NCI-H1417 (cell line): Measurements from ENCODE around the gene ENOX1.

Source experiments
- DNase-seq, 3 experiments: peaks; one replicate each; lab custom pipeline; 2025; lab: John Stamatoyannopoulos, UW

The ENOX1 gene

GRCh38 chr13:43744261-43745031, 42.3 kb downstream of the ENOX1 start:
- no peak for DNase-seq

GRCh38 chr13:43742911-43743310, 43.9 kb downstream of the ENOX1 start:
- no peak for DNase-seq

DNA sequence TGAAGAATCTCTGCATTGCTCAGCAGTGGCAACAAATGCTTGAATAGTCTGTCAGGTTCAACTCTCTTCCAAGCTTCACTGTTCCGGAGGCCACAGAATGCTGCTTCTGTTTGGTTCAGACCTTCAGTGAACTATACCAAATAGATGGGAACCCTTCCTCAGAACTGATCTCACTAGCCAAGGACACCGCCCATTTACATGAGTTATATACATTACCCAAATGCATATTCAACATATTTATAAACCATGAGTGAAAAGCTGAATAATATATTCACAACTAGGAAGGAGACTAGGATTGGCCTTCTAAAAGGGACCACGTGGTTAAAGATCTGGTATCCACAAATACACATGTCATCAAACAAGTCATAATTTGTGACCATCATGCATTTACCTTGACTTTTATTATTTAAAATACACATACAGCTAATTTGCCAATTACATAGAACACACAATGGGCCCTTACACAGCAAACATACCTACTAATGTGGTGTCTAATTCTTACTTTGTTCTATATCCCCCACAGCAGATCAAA, 49.3 kb downstream of the ENOX1 start:
- DNase-seq, result peak in 1 of 3 experiments; percentile 7

GRCh38 chr13:43732726-43733125, 54.0 kb downstream of the ENOX1 start:
- DNase-seq, result peak in 1 of 3 experiments; percentile 14

DNA sequence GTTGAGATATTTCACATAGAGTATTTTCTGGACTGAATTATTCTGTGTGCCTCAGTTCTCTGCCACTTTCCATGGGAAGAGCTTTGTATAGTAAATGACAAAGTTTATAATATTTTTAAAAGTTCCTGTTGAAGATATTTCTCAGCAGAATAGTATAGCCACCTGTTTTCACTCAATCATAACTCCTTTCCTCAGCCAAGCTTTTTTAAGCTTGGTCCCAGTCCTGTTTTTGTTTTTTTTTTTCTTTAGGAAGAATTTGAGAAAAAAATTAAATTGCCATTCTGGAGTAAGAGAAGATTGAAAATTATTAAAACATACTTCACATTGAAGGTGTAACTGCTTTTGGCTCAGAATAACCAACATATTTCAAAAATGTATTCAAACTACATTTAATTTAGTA, 55.5 kb downstream of the ENOX1 start:
- no peak for DNase-seq

DNA sequence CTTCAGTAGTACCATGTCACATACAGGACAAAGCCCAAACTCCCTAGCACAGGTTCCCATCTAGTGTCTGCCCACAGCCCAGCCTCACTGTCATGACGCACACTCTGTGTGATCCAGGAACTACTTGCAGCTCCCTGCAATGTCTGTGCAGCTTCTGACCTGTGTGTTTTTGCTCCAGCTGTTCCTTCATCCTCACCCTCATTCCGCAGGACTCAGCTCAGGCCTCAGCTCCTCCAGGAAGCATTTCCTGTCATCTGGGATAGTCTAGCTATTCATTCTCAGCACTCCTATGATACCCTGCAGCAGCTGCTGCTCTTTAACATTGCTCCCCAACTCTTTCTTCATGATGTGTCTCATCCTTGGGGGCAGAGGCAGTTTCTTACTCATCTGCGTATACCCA, 56.1 kb downstream of the ENOX1 start:
- no peak for DNase-seq

- no peak for DNase-seq
Measured at GRCh38 chr13:43728421-43728820, 58.4 kb downstream of the ENOX1 start.

DNA sequence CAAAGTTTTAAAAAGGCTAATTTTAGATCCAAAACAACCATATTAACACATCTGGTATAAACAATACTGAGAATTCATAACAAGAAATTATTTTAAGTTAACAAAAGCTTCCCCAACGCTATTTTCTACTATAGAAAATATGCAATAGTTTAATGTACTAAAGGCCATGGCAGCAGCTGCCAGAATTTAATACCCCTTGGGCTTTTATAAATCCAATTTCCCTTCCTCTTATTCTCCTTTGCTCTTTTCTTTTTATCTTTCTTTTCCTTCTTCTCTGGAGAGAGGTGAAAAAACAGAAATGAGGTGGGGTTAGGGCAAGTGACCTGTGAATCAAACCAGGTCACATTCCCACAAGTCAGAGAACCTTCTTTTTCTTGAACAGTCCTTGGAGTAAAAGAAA, 58.9 kb downstream of the ENOX1 start:
- no peak for DNase-seq

DNA sequence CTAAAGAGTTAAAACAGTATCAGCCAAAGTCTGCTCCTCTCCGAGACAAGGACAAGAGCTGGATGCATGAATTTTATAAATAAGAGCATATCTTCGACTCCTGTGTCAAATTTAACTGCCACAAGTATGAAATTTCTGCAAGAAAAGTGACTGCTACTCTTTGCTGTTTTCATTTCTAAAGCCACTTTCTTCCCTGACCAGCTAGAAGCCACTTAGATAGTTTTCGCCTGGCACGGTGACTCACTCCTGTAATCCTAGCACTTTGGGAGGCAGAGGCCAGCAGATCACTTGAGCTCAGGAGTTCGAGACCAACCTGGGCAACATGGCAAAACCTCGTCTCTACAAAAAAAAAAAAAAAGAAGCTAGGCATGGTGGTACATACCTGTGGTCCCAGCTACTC, 61.3 kb downstream of the ENOX1 start:
- no peak for DNase-seq

GRCh38 chr13:43720780-43721397, 65.9 kb downstream of the ENOX1 start:
- no peak for DNase-seq

DNA sequence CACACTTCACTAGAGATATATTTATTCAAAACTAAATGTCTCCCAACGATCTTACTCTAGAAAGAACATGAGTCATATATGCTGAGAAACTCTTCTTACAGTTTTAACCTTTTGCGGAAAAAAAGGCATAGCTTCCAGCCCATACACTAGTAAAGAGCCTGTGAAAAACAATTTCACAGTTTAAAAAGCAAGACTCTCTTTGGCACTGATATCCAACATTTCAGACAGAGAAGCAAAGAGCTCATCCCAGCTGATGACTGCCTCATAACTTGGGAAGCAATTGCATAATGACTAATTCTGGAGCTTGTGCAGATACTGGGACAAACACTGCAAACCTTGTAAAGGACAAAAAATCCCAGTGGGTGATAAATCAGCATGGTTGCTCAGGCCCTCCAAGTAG, 88.0 kb downstream of the ENOX1 start:
- no peak for DNase-seq

DNA sequence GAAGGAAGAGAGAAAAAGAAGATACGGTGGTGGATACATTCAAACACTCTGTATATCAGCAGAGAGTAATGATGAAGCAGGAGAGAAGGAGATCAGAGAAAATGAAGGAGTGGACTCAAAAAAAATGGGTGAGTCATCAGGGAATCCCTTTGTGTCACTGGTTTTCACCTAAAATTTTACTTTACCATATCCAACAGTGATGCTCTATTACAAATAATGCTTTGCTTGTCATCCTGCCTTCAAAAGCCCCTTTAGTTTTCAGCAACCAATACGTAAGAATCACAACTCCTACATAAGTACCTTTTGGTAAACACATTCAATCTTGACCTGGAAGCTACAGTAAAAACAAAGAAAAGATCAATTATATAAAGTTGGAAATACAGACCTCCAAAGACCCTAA, 88.8 kb downstream of the ENOX1 start:
- DNase-seq, result no peak

DNA sequence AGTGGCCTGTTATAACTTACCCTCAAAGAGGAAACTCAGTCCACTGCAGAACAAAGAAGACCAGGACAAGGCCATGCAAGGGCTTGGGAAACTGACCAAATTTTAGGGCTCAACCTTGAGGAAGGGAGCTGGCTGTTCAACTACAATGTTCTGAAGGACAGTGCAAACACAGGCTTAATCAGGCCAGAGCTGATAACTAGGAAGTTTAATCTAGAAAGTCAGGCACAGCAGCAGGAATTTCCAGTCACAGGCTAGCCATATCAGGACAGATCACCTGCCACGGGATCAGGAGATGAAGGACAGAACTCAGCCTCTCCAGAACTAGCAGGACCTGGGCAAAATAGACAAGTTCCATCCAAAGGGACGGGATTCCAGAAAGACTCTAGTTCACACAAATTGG, 89.4 kb downstream of the ENOX1 start:
- DNase-seq, result no peak

DNA sequence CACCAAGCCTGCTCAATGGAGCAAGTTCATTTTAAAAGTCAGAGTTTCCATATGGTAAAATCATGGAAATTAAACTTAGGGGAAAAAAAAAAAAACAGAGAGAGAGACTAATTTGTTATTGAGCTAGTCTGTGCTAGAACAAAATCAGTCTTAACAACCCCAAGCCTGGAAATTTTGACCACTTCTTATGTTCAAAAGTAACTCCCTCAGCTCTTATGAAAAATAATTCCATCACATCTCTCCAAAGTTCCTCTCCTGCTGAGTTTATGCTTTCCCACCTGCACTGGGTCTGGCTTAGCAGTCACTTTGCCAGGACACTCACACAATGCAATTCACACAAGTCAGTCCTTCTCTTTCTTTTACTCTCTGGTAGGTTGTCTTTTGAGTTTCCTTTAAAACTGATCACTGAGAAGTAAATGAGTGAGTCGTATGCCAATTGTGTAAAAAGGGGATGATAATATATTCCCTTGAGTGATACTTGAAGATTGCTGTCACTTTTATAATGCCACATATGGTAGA, 92.6 kb downstream of the ENOX1 start:
- no peak for DNase-seq

DNA sequence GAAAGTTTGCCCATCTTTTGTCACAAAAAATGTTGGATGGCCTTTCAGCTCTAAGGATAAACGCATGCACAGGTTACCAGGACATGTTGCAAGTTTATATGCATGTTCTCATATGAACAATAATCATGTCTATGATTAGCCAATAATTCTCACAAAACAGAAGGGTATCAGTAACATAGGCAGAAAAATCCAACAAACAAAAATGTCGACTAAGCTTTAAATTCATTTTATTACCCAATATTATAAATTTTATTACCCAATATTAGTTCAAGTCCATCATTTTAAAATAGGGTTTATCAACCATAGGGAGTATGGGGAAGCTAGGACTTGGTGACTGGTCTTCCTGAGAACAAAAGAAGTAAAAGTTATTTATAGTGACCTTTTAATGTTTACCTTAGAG, 93.1 kb downstream of the ENOX1 start:
- DNase-seq, result no peak

- DNase-seq, result no peak
Measured at GRCh38 chr13:43688227-43688907, 98.4 kb downstream of the ENOX1 start.

GRCh38 chr13:43687038-43687437, 99.7 kb downstream of the ENOX1 start:
- peak in 1 of 3 experiments; percentile 11 for DNase-seq

DNA sequence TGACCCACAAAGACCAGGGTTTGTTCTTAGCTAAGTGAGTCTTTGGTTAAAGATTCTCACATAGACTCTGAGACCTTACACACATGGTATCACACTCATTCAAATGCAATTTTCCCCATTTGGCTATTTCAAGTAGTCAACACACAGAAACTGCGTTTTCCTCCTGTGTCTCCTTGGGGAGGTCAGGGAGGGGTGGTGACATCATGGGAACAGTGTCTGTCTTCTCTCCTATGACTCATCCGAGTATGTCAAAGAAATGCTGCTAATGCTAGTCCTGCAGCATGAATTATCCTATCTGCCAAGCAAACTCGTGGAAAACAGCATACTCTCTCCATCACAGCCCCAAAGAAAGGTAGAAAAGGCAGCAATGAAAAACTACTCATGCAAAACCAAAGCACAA, 100.2 kb downstream of the ENOX1 start:
- DNase-seq, result no peak

DNA sequence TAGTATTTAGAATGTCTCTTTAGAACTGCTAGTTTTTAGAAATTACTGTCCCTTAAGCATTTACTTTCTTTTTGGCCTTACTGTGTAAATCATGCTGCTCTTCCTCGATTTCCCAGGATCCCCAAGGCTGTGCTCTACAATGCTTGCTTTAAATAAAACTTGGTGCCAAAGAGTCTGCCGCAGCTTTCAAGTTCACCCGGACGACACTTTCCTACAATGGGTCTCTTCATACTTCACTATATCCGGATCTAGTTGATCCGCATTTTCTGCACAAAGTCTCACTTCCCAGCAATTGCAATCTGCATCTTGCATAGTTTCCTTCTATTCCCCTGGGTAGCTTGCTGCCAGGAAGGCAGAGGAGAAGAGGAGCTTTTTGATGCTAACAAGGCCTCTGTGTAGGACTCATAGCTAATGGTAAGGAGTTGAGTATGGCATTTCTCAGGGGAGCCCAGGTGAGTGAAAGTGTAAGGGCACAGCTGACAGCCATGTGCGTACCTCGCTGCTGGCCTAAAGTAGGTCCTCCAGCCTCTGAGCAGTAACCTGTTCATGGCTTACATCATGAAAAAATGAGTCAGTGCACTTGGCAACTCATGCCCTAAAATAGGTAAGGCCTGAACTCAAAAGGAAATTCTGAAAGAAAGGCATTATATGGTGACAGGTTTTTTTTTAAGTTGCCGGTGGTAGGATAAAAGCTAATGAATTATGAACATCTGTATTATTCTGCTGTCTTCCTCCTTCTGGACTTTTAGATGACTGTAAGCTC, 101.6 kb downstream of the ENOX1 start:
- no peak for DNase-seq

DNA sequence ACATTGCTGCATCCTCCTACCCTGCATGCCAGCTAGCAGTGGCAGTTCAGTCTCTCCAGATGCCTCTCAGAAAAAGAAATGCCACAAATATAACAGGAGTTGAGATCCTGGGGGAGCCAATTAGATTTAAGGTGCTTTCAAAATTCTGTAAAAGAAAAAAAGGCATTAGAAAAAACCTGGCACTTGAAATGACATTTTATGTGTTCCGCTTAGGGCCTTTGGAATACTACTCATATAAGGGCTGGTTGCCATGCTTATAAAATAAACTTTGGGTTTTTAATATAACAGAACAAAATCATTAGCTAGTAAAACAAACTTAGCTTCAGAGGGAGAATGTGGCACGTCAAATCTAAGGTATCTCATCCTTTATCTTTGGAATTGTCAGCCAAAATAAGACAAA, 104.1 kb downstream of the ENOX1 start:
- no peak for DNase-seq

DNA sequence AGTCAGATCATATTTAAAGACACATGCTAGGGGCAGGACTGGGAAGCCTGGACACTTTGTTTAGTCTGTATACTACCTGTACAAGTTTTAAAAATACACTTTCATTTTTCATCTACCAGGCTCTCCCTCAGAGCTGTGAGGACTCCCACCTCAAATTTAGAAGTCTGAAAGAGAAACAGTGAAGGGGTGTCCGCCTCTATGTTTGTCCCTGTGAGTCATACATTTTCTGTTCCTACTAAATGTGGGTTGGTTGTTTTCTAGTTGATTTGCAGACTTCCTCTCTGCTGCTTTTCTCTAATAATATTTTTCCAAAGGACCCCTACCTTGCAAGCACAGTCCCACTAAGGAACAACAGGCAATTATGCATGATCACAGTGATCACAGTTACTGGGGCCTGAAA, 110.5 kb downstream of the ENOX1 start:
- no peak for DNase-seq

GRCh38 chr13:43675577-43675976, 111.2 kb downstream of the ENOX1 start:
- no peak for DNase-seq
